GM19372 (cell line): ENCODE data around the gene IL17REL.

Experiments used
- ATAC-seq: cut with Tn5 transposase; IDR thresholded peaks from one replicate; pipeline ENCODE4 v1.9.1; 2021; ENCODE audit warnings: mild to moderate bottlenecking, low read depth, moderate library complexity; ENCODE audit not compliant: unreplicated experiment

The IL17REL gene

GRCh38 chr22:50012211-50013181, at the start of gene IL17REL:
Gene IL17REL, minus strand, starts transcription at chr22:50012765. Its CDS starts 119 bp downstream, at chr22:50012646.
- no peak for ATAC-seq

GRCh38 chr22:50061824-50062355, 49.3 kb upstream of the IL17REL start:
- ATAC-seq, result no peak

- no peak for ATAC-seq
These were observed 48.7 kb upstream of the IL17REL start for GRCh38 chr22:50061141-50061823.

- no peak for ATAC-seq
These were observed 48.0 kb upstream of the IL17REL start for GRCh38 chr22:50060441-50061140.

- no peak for ATAC-seq
These were observed 47.3 kb upstream of the IL17REL start for GRCh38 chr22:50059881-50060262.

- ATAC-seq, result no peak
These were observed 46.6 kb upstream of the IL17REL start for GRCh38 chr22:50058906-50059880.

GRCh38 chr22:50058061-50058905, 45.7 kb upstream of the IL17REL start, which contains the start of gene TTLL8:
Gene TTLL8, minus strand, starts transcription at chr22:50058298.
- no peak for ATAC-seq

- ATAC-seq, result no peak
These were observed 44.9 kb upstream of the IL17REL start for GRCh38 chr22:50057278-50058060.

- ATAC-seq, result no peak
These were observed 43.8 kb upstream of the IL17REL start for GRCh38 chr22:50056214-50056972.

GRCh38 chr22:50053861-50054260, 41.3 kb upstream of the IL17REL start:
- no peak for ATAC-seq

- no peak for ATAC-seq
These were observed 39.4 kb upstream of the IL17REL start for GRCh38 chr22:50051930-50052329.

- no peak for ATAC-seq
These were observed 37.0 kb upstream of the IL17REL start for GRCh38 chr22:50049299-50050195.

- ATAC-seq, result no peak
These were observed 36.3 kb upstream of the IL17REL start for GRCh38 chr22:50048836-50049235.

- no peak for ATAC-seq
These were observed 35.6 kb upstream of the IL17REL start for GRCh38 chr22:50048061-50048765.

- ATAC-seq, result no peak
These were observed 34.8 kb upstream of the IL17REL start for GRCh38 chr22:50047346-50047745.
